ENCODE data around the gene MOCS1.
"Not testable (repeated sequence)": the region's sequence is repeated elsewhere in the genome, so short reads cannot be mapped to it uniquely, and the experiment has no call there.

Gene MOCS1

GRCh38 chr6:39934131-39934757 lies at the start of gene MOCS1:
TSS of gene MOCS1 (minus strand) at chr6:39934462. CDS start at chr6:39934417, 45 bp downstream.
- DNase-seq (ENCODE audit: low read depth, low spot score): no peak

GRCh38 chr6:39984051-39984450 lies 49.8 kb upstream of the MOCS1 start:
- no peak for DNase-seq (ENCODE audit: low read depth, low spot score)

- no peak for DNase-seq (ENCODE audit: low read depth, low spot score)
These were observed 48.9 kb upstream of the MOCS1 start for GRCh38 chr6:39983193-39983592.

DNA sequence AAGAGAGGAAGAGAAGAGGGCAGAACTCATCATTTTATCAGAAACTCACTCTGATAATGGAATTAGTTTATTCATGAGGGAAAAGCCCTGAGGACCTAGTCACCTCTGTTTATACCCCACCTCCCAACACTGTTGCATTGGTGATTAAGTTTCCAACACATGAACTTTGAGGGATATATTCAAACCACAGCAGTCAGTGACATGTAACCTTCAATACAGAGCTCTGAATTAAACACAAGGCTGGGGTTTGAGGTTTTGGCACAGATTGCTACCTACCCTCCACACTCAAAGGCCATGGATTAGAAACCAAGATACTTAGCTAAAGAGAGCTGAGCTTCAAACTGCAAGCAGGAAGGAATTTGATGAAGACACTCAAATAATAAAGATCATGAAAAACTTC lies 48.5 kb upstream of the MOCS1 start:
- DNase-seq (ENCODE audit: low read depth, low spot score): no peak

DNA sequence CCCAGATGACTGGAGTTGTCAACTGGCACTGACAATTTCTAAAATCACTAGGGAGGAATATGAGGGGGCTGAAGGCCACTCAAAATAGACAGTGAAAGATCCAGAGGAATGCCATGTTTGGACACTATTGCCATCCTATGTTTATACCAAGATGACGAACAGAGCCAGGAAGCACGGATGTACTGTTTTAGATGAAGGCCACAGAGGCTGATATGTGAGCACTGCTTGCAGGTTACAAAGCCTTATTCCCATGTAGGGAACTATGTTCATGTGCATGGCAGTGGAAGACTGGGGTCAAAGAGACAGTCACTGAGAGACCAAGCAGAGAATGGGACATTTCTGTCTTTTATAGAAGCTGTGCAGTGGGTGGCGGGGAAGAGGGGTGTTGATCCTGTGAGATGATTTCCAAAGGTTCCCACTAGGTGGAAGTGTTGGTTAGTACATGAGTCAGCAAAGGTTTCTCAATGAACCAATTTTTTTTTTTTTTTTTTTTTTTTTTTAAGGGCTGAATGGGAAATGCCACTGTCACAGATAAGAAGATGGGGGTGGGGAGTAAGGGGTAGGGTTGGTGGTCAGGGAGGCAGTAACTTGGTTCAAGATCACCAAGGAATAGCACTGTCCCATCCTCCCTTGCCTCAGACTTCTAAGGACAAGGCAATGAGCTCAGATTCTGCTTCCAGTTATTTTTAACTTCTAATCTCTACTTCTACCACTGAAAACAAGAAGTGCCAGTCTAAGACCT lies 46.7 kb upstream of the MOCS1 start:
- no peak for DNase-seq (ENCODE audit: low read depth, low spot score)

DNA sequence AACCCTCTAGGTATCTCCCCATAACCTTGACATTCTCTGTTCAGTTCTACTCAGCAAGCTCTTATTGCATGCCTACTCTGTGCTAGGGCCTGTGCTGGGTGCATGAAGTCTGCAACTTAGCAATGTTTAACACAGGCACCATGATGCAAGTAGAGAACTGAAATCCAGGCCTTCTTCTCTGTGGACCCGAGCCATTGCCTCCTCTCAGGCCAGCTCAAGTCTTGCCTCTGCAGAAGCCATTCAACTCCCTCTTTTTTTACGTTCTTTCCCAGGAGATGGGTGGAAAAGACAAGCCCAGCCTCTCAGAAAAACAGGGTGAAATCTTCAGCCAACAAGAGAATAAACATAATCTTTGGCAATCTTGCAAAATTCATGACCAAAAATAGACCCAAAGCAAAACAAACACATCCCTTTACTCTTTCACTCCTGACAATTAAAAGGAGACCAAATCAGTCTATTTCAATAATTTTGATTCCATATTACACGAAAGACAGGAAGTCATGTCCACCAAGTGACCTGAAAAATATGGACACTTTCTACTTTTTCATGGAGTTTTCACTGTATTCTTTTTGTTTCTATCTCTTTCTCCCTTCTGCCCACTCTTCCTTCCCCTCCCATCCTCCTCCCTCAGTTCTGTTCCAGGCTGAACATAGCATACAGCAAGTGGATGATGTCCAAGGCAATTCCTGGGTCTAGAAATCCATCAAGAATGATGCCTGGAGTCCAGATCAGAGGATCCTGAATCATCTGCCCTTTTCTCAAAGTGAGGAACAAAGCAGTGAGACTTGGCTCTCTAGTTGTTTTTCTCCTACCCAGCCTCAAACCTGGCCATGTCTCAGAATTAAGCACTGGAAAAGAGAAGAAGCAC lies 45.4 kb upstream of the MOCS1 start:
- DNase-seq (ENCODE audit: low read depth, low spot score): no peak

DNA sequence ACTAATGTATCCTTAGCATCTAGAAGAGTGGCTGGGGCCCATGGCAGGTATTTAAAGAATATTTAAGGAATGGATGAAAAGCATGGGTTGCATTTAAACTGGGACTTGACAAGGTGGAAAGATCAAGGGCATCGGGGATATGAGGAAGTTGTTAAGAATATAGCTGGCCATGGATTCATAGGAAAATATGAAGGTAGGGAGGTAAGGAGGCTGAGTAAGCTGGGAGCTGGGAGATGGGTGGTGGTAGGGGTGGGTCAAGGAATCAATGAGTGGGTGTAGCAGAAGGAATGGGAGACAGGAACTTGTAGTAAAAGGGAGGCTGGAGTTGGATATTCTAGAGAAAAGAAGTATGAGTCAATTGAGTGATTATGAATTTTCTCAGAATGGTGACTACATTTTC lies 44.0 kb upstream of the MOCS1 start:
- no peak for DNase-seq (ENCODE audit: low read depth, low spot score)

DNA sequence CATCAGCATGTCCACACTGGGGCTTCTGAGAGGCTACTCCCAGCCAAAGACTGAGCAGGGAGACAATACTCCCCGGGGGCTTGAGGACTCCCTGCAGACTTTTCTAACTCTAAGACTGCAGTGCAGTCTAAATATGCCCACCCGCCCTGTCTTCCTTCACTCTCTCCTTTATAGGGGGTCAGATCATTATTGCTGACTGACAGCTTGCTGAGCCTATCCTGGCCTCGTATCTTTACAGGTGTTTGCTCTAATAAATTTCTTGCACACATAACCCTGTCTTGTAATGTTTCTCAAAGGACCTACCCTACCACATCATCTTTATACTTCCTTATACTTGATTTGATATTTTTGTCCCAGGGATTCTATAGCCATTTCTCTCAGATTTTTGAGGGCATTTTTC lies 39.4 kb upstream of the MOCS1 start:
- no peak for DNase-seq (ENCODE audit: low read depth, low spot score)

DNA sequence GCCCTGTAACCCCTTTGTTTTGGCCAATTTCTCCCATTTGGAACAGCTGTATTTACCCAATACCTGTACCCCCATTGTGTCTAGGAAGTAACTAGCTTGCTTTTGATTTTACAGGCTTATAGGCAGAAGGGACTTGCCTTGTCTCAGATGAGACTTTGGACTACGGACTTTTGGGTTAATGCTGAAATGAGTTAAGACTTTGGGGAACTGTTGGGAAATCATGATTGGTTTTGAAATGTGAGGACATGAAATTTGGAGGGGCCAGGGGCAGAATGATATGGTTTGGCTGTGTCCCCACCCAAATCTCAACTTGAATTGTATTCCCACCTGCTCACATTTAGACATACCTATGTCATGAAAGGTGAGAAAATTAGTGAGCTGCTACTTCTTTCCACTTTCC lies 38.5 kb upstream of the MOCS1 start:
- DNase-seq (ENCODE audit: low read depth, low spot score): not testable (repeated sequence)

- DNase-seq (ENCODE audit: low read depth, low spot score): not testable (repeated sequence)
These were observed 36.9 kb upstream of the MOCS1 start for GRCh38 chr6:39971131-39971530.

- no peak for DNase-seq (ENCODE audit: low read depth, low spot score)
These were observed 31.5 kb upstream of the MOCS1 start for GRCh38 chr6:39965751-39966150.

- no peak for DNase-seq (ENCODE audit: low read depth, low spot score)
These were observed 30.3 kb upstream of the MOCS1 start for GRCh38 chr6:39964530-39964929.

GRCh38 chr6:39964094-39964493 lies 29.8 kb upstream of the MOCS1 start:
- DNase-seq (ENCODE audit: low read depth, low spot score): no peak

GRCh38 chr6:39962831-39963230 lies 28.6 kb upstream of the MOCS1 start:
- DNase-seq (ENCODE audit: low read depth, low spot score): no peak

- no peak for DNase-seq (ENCODE audit: low read depth, low spot score)
These were observed 26.9 kb upstream of the MOCS1 start for GRCh38 chr6:39961178-39961577.

DNA sequence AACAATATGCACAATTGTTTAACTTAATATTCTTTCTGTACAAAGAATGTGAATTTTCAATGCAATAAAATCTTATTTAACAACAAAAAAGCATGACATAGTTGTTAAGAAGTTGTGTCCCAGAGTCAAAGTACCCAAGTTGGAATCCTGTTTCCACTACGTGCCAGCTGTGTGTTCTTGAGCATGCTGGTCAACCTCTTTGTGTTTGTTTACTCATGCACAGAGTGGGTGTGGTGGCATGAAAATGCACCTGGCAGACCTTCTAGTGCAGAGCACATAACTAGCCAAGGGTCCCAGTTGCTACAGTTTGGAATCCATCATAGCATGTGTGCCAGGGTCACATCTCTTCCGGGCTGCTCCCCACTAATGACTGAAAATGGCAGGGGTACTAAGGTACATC lies 24.7 kb upstream of the MOCS1 start:
- DNase-seq (ENCODE audit: low read depth, low spot score): no peak

DNA sequence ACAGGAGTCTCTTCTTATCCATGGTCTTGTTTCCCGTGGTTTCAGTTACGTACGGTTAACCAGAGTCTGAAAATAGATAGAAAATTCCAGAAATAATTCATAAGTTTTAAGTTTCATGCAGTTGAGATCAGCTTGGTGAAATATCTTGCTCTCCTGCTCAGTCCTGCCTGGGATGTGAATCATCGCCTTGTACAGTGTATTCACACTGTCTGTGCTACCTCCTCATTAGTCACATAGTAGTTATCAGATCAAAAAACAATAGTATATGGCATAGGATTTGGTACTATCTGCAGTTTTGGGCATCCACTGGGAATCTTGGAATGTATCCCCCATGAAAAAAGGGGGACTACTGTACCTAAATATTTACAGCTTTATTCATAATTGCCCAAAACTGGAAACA lies 22.7 kb upstream of the MOCS1 start:
- DNase-seq (ENCODE audit: low read depth, low spot score): no peak

DNA sequence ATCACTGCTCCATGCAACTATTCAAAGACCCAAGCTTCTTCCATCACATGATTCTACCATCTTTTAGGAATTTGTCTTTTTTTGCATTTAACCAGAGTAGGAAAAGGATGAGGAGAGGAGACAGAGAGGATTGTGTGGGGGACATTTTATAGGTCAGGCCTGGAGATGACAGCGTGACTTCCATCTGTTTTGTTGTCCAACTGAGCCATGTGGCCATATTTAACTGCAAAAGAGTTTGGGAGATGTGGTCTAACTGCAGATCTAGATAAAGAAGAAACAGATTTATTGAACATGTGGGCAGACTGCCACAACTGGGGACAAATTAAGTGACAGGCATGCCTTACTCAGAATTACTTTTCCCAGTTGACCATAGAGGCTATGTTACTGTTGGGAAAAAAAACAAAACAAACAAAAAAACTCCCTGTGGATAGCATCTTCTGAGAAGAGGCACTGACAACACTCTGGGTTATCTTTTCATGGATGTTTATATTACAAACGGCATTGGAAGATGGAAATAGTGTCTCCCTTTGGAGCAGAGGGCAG lies 18.9 kb upstream of the MOCS1 start:
- DNase-seq (ENCODE audit: low read depth, low spot score): no peak

GRCh38 chr6:39952167-39952566 lies 17.9 kb upstream of the MOCS1 start:
- no peak for DNase-seq (ENCODE audit: low read depth, low spot score)

GRCh38 chr6:39951716-39952115 lies 17.5 kb upstream of the MOCS1 start:
- no peak for DNase-seq (ENCODE audit: low read depth, low spot score)

- no peak for DNase-seq (ENCODE audit: low read depth, low spot score)
These were observed 16.9 kb upstream of the MOCS1 start for GRCh38 chr6:39951191-39951590.

GRCh38 chr6:39950125-39950720 lies 16.0 kb upstream of the MOCS1 start:
- no peak for DNase-seq (ENCODE audit: low read depth, low spot score)

Data from smooth muscle cell of the brain vasculature (primary cell).